Uterine smooth muscle cell (primary cell): ENCODE measurements around the gene BROX. TPM values are rescaled to one million over a fixed set of nuclear protein-coding genes. Genes with fewer than 3 reads are reported as not detected.

Source experiments
- total RNA-seq: library from RNA; depleted of rRNA; stranded (reverse); fragments of >200 nt; gene quantifications from 2 replicates; pipeline ENCODE4 v1.2.3, GENCODE V29; 2014

Gene BROX, protein sequence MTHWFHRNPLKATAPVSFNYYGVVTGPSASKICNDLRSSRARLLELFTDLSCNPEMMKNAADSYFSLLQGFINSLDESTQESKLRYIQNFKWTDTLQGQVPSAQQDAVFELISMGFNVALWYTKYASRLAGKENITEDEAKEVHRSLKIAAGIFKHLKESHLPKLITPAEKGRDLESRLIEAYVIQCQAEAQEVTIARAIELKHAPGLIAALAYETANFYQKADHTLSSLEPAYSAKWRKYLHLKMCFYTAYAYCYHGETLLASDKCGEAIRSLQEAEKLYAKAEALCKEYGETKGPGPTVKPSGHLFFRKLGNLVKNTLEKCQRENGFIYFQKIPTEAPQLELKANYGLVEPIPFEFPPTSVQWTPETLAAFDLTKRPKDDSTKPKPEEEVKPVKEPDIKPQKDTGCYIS
- total RNA-seq = 50.1 and 55.8 TPM in 2 replicates

DNA sequence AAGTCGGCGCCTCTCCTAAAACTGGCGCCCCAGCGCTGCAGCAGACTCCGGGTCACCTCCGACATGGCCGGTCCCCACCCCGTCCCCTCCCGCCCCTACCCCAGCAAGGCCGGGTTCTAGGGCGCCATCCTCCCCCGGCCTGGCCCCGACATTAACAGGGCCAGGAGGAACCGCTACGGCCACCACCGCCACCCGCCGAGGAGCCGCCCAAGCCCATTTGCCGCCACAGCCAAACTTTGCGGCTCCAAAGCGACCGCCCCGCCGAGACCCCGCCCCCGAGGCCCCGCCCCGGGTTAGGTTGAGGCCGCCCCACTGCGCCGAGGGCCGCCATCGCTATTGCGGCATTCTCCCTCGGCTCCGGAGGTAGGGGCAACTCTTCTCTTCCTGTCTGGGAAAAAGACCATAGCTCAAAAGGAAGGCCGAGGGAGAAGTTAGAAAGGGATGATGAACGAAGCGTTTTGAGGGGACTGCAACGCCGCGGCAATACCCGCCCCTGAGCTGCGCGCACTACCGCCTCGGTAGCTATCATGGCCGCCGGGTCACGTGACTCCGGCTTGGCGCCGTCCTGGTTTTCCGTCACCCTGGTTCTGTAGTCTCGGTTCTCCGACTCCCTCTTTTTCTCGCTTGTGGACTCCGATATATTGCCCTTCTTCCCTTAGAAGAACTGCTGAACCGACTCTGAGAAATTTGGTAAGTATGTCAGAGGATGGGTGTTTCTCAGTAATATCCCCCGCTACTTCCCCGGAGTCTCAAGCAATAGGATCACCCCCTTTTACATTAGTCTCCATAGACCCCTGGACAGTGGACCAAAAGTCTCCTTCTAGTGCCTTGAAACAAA, at the start of gene BROX, which contains the start of gene AIDA:
BROX (plus strand) TSS at position 312 of the 838 bp plus-strand sequence. CDS start 3,136 bp downstream, outside the sequence.
AIDA (minus strand) TSS at position 239 of the 838 bp plus-strand sequence; CDS start at position 65, 174 bp downstream.

DNA sequence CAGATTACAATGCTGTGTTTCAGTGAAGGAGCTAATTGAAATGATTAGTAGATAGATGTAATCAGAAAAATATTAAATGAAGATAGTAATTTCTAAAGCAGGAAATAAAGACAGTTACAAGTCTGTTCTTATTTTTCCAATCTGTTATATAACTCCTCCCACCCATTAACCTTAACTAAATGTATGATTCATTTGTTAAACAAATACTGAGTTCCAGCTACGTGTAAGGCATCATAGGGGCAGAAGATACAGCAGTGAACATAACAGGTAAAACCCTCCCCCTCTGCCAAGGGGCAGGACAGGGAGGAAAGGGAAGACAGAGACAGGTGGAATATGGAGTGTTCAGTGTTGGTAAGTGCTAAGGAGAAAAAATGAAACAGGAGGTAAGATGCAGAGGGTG, 24.6 kb downstream of the BROX start, which contains the start of gene FAM177B:
FAM177B (plus strand) TSS at position 231 of the 400 bp plus-strand sequence. CDS start 9,344 bp downstream, outside the sequence.

Other genes with a start within 250 kb of the BROX start
- gene HHIPL2, start 164.5 kb upstream of the BROX start, total RNA-seq = 0.25 TPM in 1 of 2 replicates, not detected in the other
- 12.4 and 13.4 TPM in 2 replicates for gene TAF1A, start 122.6 kb upstream of the BROX start, total RNA-seq
- gene MIA3, start 94.5 kb upstream of the BROX start, total RNA-seq = 53.2 and 80.0 TPM in 2 replicates
- gene AIDA, start 73 bp upstream of the BROX start, total RNA-seq = 67.4 and 73.2 TPM in 2 replicates
- gene FAM177B, start 24.6 kb downstream of the BROX start, total RNA-seq = not detected in 2 replicates
- gene DISP1, start 102.5 kb downstream of the BROX start, total RNA-seq = 4.2 and 5.0 TPM in 2 replicates